ENCODE data around the gene SH2D2A. TPM values are rescaled to one million over a fixed set of nuclear protein-coding genes. Genes with fewer than 3 reads are reported as not detected.

SH2D2A gene
- total and polyA plus RNA-seq, 9 of the 15 experiments (the other 6 are each of a cell fraction or from before 2014, with no cell fraction given) = 0.89 to 33.6 (median 6.9) TPM

DNA sequence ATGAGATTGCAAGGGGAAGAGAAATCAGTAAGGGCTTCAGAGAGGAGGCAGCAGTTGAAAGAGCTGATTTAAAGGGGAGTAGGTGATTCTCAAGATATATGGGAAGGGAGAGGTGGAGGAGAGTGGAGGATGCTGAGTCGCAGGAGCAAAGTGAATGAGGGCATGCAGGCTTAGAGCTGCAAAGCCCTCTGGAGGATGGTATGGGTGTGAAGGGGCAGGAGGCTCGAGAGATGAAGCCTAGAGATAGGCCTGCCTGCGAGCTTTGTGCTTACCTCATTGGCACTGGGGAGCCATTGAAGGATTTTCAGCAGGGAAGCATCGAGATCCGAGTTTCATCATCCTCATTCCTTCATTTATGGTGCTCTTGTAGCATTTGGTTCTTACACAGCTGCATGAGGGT, 15.8 kb upstream of the SH2D2A start:
- H3K27ac ChIP-seq (ENCODE audit: extremely low read depth, low read depth, low read length) = no peak overlapping the region
- peaks cover 0 to 8% of the 10 kb centered on the region in 2 experiments; a peak in 3 of 5 replicates for H3K4me1 ChIP-seq (replicated peaks in 1 of 2; ENCODE audit: control insufficient read depth in 2 of 2, insufficient read depth in 2 of 2, low read length in 2 of 2)
- peaks cover 17 to 22% of the 10 kb centered on the region in 2 experiments; a peak in 4 of 5 replicates for H3K27me3 ChIP-seq (ENCODE audit: control insufficient read depth in 2 of 2, insufficient read depth in 2 of 2, low read length in 2 of 2)
- no peak overlapping the region for H2AFZ ChIP-seq (ENCODE audit: low read depth, low read length)
- no peak overlapping the region for H3K4me3 ChIP-seq
- no peaks in the 10 kb centered on the region for H3K36me3 ChIP-seq (ENCODE audit: control insufficient read depth, insufficient read depth, low read length)
- FAIRE-seq (no peak), DNase-seq (ENCODE audit: extremely low read depth in 1 of 4, low spot score in 3 of 4) (no peak), ATAC-seq (no peak; the same call in 2 of the 3 replicates)
- WGBS (ENCODE audit: insufficient coverage, low coverage, missing lambda C conversion rate) = 0% methylated on average over 5 of the region's 5 CpGs
- intact Hi-C loops (cut with micrococcal nuclease) (loop anchor here (5.0 kb wide), 1 partner anchor 35 kb away; no protein-coding TSS in a partner anchor), in situ Hi-C loops (cut with MboI) (no loop called here)
- no peaks in the 10 kb centered on the region for H3K9me3 ChIP-seq (replicated peaks; ENCODE audit: control insufficient read depth, insufficient read depth, low read depth, low read length)
- TF ChIP-seq ATF2 (CRISPR knock-in tag; IDR thresholded peaks at IDR 0.05) (no peak), CTBP1 (IDR thresholded peaks at IDR 0.05; ENCODE audit: borderline replicate concordance) (no peak), MTA3 (IDR thresholded peaks at IDR 0.05; ENCODE audit: borderline replicate concordance) (no peak), MEF2D (tag; conservative IDR thresholded peaks at IDR 0.05; ENCODE audit: low read depth) (no peak), ZFP36 (IDR thresholded peaks at IDR 0.05; ENCODE audit: low read depth, low read length, partially characterized antibody) (peak; percentile 57), TARDBP (IDR thresholded peaks at IDR 0.05) (no peak), KLF1 (tag; IDR thresholded peaks at IDR 0.05) (no peak), CREB3L1 (IDR thresholded peaks at IDR 0.05; ENCODE audit: borderline replicate concordance, low read depth) (no peak), CEBPG (CRISPR knock-in tag; IDR thresholded peaks at IDR 0.05) (0 out of 2 replicates have a peak, but pooled peaks have one; percentile 23), CEBPG (tag; conservative IDR thresholded peaks at IDR 0.05 in 1 of 2, IDR thresholded peaks at IDR 0.05 in 1 of 2) (no peak)
- no peaks in the 10 kb centered on the region for H4K20me1 ChIP-seq (replicated peaks; ENCODE audit: control insufficient read depth, insufficient read depth, low read length)
- BruUV-seq (replicated peaks) = no TSS peak
- CTCF ChIA-PET (ENCODE audit: low intra/inter-chr PET ratio) = no interaction called here
- H3K9me1 ChIP-seq (ENCODE audit: control insufficient read depth, insufficient read depth, low read length) = no peaks in the 10 kb centered on the region
- no peak overlapping the region for H3K4me2 ChIP-seq (ENCODE audit: insufficient read depth, low read length)
- H3K79me2 ChIP-seq (ENCODE audit: control insufficient read depth, insufficient read depth, low read length) = no peaks in the 10 kb centered on the region
- POLR2A ChIA-PET = interaction anchor here (0.6 to 1.2 kb wide), 3 partner anchors 9 to 104 kb away, joined by 3 to 5 read pairs (median 3); partner anchors contain the start of genes ISG20L2 and METTL25B
- no peak overlapping the region for H3K9ac ChIP-seq (ENCODE audit: insufficient read depth in 1 of 2, low read depth in 2 of 2, low read length in 2 of 2)

All from K562 (cell line).